Panc1 (cell line): ENCODE measurements around the gene MED7. TPM values are rescaled to one million over a fixed set of nuclear protein-coding genes. Genes with fewer than 3 reads are reported as not detected.

Experiments
- ATAC-seq: fragments of 200-7000 bp; cut with Tn5 transposase; 2 replicates; pipeline ENCODE4 v1.9.1; 2020; ENCODE audit warnings: mild to moderate bottlenecking, moderate library complexity
- BruUV-seq: library from RNA; stranded (reverse); fragments of 400-500 nt; replicated peaks from 2 replicates; lab custom pipeline; 2021; lab: Mats Ljungman, UMichigan
- CTCF ChIA-PET: fragments of 300-600 bp; sonication (Branson Sonifier 250); formaldehyde crosslinking; loops from one replicate; lab custom pipeline; 2022; ENCODE audit warnings: antibody characterized with exemption; lab: Charles Lee
- POLR2A ChIA-PET: fragments of 300-600 bp; sonication (Branson Sonifier 250); formaldehyde crosslinking; loops from one replicate; lab custom pipeline; 2022; ENCODE audit warnings: antibody characterized with exemption; lab: Charles Lee
- DNase-seq: peaks from one replicate; pipeline ENCODE4 v3.0.0-alpha.2; 2010; ENCODE audit warnings: low read depth, low spot score
- H3K27ac ChIP-seq: 2 replicates; pipeline ENCODE4 v1.5.1; 2011; ENCODE audit warnings: mild to moderate bottlenecking, low read length, inconsistent platforms
- H3K27me3 ChIP-seq: fragments of 200-500 bp; sonication (Bioruptor generic); 2 replicates; pipeline ENCODE4 v1.6.0; 2014; ENCODE audit warnings: low read length, inconsistent platforms; ENCODE audit not compliant: control insufficient read depth, insufficient read depth
- H3K36me3 ChIP-seq: fragments of 200-500 bp; sonication (Bioruptor generic); 2 replicates; pipeline ENCODE4 v1.5.1; 2014; ENCODE audit warnings: inconsistent platforms, mild to moderate bottlenecking, low read length, moderate library complexity; ENCODE audit not compliant: control insufficient read depth, insufficient read depth
- H3K4me1 ChIP-seq: 2 replicates; pipeline ENCODE4 v1.5.1; 2011; ENCODE audit warnings: inconsistent platforms, mild to moderate bottlenecking, low read length, moderate library complexity; ENCODE audit not compliant: control insufficient read depth, insufficient read depth
- H3K4me3 ChIP-seq, 2 experiments: 2 replicates each; pipeline ENCODE4 v1.5.1; 2011 to 2012; ENCODE audit warnings: low read depth in 2 of 2, low read length in 2 of 2, mild to moderate bottlenecking in 2 of 2, inconsistent platforms in 1 of 2, moderate library complexity in 1 of 2
- H3K9me3 ChIP-seq: fragments of 200-500 bp; sonication (Bioruptor generic); 2 replicates; pipeline ENCODE4 v1.5.1; 2014; ENCODE audit warnings: low read depth, mild to moderate bottlenecking, inconsistent platforms, low read length, moderate library complexity; ENCODE audit not compliant: control insufficient read depth, insufficient read depth
- POLR2AphosphoS5 ChIP-seq: IDR thresholded peaks from 2 replicates; pipeline ENCODE4 v1.6.1; 2012; ENCODE audit warnings: mild to moderate bottlenecking, low read depth, low read length, moderate library complexity
- SIN3A ChIP-seq: IDR thresholded peaks from 2 replicates; pipeline ENCODE4 v1.6.1; 2012; ENCODE audit warnings: low read depth, mild to moderate bottlenecking, low read length, moderate library complexity, borderline replicate concordance; ENCODE audit not compliant: insufficient read depth
- TCF7L2 ChIP-seq: IDR thresholded peaks from 2 replicates; pipeline ENCODE4 v1.6.1; 2011; ENCODE audit warnings: mild to moderate bottlenecking, low read depth, low read length, inconsistent platforms
- in situ Hi-C: cut with HindIII; loops from 2 replicates; pipeline ENCODE4 v1.10.0; 2016; ENCODE audit warnings: low sequenced_read_pairs, low pct_unique_long_range_greater_than_20kb
- intact Hi-C: fragments of 100-400 bp; cut with micrococcal nuclease; formaldehyde crosslinking; loops from one replicate; pipeline ENCODE4 v1.10.0; 2022; ENCODE audit not compliant: unreplicated experiment
- total RNA-seq: library from RNA; stranded (reverse); gene quantifications from one replicate; pipeline ENCODE4 v1.2.1, GENCODE V29; 2021; ENCODE audit not compliant: unreplicated experiment
- TF ChIP-seq, protein P1 (sequence below): fragments of 450-650 bp; IDR thresholded peaks from 2 replicates; pipeline ENCODE4 v1.5.1; 2017; ENCODE audit warnings: mild to moderate bottlenecking
- TF ChIP-seq, protein P2 (sequence below), 2 experiments: IDR thresholded peaks; 2 replicates each; pipeline ENCODE4 v1.6.1; 2011 to 2012; ENCODE audit warnings: low read depth in 2 of 2, control low read depth in 1 of 2, low read length in 1 of 2, mild to moderate bottlenecking in 1 of 2, moderate library complexity in 1 of 2; ENCODE audit not compliant: insufficient read depth in 1 of 2

Gene MED7
- total RNA-seq, 1 experiment from 2014 or later: 9.9 TPM

DNA sequence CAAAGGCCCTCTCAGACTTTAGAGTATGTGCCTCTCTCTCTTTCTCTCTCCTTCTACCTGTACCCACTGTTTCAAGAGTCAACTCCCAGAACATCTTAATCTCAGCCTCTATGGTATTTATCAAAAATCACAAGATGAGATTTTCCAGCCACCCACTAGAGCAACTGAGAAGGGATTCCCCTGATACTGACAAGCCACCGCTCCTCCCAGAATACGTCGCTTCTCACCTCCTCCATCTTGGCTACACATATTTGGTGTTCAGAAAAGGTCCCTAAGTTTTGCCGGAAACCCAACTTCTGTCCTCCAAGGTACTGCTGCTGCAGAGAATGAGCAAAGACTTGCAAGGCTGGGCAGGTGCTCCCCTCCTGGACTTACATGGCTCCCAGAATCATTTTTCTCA is 17.3 kb upstream of the MED7 start:
- TF ChIP-seq, protein P1, sequence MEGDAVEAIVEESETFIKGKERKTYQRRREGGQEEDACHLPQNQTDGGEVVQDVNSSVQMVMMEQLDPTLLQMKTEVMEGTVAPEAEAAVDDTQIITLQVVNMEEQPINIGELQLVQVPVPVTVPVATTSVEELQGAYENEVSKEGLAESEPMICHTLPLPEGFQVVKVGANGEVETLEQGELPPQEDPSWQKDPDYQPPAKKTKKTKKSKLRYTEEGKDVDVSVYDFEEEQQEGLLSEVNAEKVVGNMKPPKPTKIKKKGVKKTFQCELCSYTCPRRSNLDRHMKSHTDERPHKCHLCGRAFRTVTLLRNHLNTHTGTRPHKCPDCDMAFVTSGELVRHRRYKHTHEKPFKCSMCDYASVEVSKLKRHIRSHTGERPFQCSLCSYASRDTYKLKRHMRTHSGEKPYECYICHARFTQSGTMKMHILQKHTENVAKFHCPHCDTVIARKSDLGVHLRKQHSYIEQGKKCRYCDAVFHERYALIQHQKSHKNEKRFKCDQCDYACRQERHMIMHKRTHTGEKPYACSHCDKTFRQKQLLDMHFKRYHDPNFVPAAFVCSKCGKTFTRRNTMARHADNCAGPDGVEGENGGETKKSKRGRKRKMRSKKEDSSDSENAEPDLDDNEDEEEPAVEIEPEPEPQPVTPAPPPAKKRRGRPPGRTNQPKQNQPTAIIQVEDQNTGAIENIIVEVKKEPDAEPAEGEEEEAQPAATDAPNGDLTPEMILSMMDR: no peak
- TF ChIP-seq POLR2AphosphoS5 (no peak), TCF7L2 (no peak), SIN3A (no peak)
- TF ChIP-seq, protein P2, sequence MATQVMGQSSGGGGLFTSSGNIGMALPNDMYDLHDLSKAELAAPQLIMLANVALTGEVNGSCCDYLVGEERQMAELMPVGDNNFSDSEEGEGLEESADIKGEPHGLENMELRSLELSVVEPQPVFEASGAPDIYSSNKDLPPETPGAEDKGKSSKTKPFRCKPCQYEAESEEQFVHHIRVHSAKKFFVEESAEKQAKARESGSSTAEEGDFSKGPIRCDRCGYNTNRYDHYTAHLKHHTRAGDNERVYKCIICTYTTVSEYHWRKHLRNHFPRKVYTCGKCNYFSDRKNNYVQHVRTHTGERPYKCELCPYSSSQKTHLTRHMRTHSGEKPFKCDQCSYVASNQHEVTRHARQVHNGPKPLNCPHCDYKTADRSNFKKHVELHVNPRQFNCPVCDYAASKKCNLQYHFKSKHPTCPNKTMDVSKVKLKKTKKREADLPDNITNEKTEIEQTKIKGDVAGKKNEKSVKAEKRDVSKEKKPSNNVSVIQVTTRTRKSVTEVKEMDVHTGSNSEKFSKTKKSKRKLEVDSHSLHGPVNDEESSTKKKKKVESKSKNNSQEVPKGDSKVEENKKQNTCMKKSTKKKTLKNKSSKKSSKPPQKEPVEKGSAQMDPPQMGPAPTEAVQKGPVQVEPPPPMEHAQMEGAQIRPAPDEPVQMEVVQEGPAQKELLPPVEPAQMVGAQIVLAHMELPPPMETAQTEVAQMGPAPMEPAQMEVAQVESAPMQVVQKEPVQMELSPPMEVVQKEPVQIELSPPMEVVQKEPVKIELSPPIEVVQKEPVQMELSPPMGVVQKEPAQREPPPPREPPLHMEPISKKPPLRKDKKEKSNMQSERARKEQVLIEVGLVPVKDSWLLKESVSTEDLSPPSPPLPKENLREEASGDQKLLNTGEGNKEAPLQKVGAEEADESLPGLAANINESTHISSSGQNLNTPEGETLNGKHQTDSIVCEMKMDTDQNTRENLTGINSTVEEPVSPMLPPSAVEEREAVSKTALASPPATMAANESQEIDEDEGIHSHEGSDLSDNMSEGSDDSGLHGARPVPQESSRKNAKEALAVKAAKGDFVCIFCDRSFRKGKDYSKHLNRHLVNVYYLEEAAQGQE (IDR thresholded peaks at IDR 0.05; ENCODE audit: insufficient read depth in 1 of 2, low read depth in 2 of 2, low read length in 1 of 2): no peak
- Histone ChIP-seq H3K36me3 (no peaks in the 10 kb centered on the region), H3K27me3 (no peaks in the 10 kb centered on the region; the same call in none of the 2 replicates), H3K27ac (no peak overlapping the region), H3K4me3 (no peak overlapping the region), H3K4me1 (no peaks in the 10 kb centered on the region), H3K9me3 (no peaks in the 10 kb centered on the region)
- in situ Hi-C loops: no loop called here
- intact Hi-C loops: no loop called here
- CTCF ChIA-PET: no interaction called here
- DNase-seq: no peak
- no TSS peak for BruUV-seq
- no peak for ATAC-seq
- POLR2A ChIA-PET: no interaction called here

DNA sequence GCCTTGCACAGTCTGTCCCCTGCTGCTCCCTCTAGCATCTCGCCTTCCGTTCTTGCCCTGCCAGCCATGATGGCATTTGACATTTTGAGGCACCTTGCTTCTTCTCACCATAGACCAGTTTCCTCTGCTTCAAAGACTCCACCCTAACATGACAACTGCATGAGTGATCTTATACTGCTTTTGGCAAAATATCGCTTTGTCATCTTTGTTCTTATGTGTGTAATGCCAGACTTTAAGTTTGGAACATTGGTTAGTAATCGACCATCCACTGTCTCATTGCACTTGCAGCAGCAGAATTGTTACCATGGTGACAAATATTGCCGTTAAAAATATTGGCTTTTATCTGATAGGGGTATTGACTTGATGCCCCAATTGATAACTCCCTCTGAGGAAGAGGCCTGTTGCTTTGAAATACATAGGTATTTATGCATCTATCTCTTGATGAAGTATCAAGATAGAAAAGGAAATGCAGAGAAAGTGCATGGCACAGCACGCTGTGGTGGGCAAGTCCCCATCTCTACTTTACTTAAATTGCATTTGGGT is 16.6 kb upstream of the MED7 start:
- Histone ChIP-seq H3K27ac (no peak overlapping the region), H3K9me3 (no peaks in the 10 kb centered on the region), H3K36me3 (no peaks in the 10 kb centered on the region), H3K4me1 (no peaks in the 10 kb centered on the region), H3K27me3 (no peaks in the 10 kb centered on the region; the same call in none of the 2 replicates), H3K4me3 (no peak overlapping the region)
- in situ Hi-C loops (no loop called here), intact Hi-C loops (no loop called here)
- no TSS peak for BruUV-seq
- no peak for ATAC-seq
- ChIA-PET POLR2A (no interaction called here), CTCF (no interaction called here)
- no peak for DNase-seq
- no peak for TF ChIP-seq POLR2AphosphoS5
- TF ChIP-seq, protein P1: no peak
- no peak for TF ChIP-seq TCF7L2
